ENCODE data around the gene NR1H2.

NR1H2 gene

DNA sequence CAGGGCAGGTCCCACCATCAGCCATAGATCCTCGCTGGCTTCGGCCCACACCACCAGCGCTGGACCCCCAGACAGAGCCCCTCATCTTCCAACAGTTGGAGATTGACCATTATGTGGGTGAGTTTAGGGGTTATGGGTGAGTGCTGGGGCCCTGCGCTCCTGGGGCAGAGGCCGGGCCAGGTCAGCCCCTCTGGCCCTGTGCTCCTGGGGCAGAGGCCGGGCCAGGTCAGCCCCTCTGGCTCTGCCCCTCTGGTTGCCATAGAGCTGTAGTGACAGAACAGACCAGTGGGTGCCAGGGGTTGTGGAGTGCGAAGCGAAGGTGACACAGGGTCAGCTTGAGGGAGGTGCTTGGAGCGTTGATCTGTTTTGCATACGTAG, 23.1 kb downstream of the NR1H2 start:
- POLR2A ChIA-PET = no interaction called here
- CTCF ChIA-PET = interaction anchor here (1.6 kb wide), 1 partner anchor 16 kb away, joined by 6 read pairs; no protein-coding TSS in a partner anchor
- TF ChIP-seq CTCF (IDR thresholded peaks at IDR 0.05; ENCODE audit: control extremely low read depth, extremely low read depth, low read depth, missing control alignments) = no peak
- no peak for DNase-seq (ENCODE audit: extremely low spot score)

- no peak for DNase-seq (ENCODE audit: extremely low spot score)
- POLR2A ChIA-PET = no interaction called here
- CTCF ChIA-PET = interaction anchor here (1.0 kb wide), 1 partner anchor 14 kb away, joined by 4 read pairs; no protein-coding TSS in a partner anchor
- no peak for TF ChIP-seq CTCF (IDR thresholded peaks at IDR 0.05; ENCODE audit: control extremely low read depth, extremely low read depth, low read depth, missing control alignments)
Observed at GRCh38 chr19:50401605-50402450, 25.6 kb downstream of the NR1H2 start.

DNA sequence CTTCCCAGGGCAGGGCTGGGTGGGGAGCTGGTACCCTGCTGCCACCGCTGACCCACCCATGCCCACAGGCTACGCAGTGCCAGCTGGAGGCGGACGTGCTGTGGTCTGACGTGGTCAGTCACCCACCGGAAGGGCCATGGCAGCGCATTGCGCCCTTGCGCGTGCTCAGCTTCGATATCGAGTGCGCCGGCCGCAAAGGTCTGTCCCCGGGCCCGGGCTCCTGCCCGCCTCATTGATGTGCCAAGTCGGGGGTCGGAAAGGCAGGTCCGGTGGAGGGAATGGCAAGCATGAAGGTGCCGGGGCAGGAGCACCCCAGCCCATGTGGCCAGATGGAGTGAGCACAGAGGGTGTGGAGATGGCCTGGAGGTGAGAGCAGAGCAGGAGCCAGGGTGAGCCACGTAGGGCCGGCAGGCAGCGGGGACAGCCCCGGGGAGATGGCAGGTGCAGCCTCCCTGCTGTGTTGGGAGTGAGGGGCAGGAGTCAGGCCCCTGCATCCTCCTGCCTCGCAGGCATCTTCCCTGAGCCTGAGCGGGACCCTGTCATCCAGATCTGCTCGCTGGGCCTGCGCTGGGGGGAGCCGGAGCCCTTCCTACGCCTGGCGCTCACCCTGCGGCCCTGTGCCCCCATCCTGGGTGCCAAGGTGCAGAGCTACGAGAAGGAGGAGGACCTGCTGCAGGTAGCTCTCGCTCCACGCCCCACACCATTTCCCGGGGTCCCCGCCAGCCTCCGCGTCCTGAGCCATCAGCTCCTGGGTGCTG, 26.5 kb downstream of the NR1H2 start:
- CTCF ChIA-PET = interaction anchor here (1.0 kb wide), 1 partner anchor 13 kb away, joined by 4 read pairs; no protein-coding TSS in a partner anchor
- no peak for TF ChIP-seq CTCF (IDR thresholded peaks at IDR 0.05; ENCODE audit: control extremely low read depth, extremely low read depth, low read depth, missing control alignments)
- DNase-seq (ENCODE audit: extremely low spot score) = no peak
- POLR2A ChIA-PET = no interaction called here

DNA sequence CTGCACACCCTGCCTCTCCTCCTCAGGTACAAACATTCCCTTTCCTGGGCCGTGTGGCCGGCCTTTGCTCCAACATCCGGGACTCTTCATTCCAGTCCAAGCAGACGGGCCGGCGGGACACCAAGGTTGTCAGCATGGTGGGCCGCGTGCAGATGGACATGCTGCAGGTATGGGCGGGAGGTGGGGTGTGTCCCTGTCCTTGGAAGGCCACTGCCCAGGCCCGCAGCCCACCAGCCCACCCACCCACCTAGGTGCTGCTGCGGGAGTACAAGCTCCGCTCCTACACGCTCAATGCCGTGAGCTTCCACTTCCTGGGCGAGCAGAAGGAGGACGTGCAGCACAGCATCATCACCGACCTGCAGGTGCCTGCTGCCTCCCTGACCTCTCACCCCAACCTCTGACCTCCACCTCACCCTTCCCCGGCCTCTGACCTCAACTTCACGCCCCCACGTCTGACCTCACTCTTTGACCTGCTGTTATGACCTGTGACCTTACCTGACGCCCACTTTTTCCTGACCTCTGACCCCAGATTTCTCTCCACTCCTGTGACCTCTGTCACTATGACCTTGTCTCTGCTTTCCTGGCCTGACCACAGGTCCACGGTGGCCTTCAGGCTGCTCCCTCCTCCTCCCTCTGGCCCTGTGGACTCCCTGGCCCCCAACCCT, 30.0 kb downstream of the NR1H2 start:
- ChIA-PET CTCF (interaction anchor here (1.8 kb wide), 1 partner anchor 9 kb away, joined by 5 read pairs; no protein-coding TSS in a partner anchor), POLR2A (no interaction called here)
- no peak for DNase-seq (ENCODE audit: extremely low spot score)
- TF ChIP-seq CTCF (IDR thresholded peaks at IDR 0.05; ENCODE audit: control extremely low read depth, extremely low read depth, low read depth, missing control alignments) = no peak

GRCh38 chr19:50406829-50407228, 30.6 kb downstream of the NR1H2 start:
- no peak for DNase-seq (ENCODE audit: extremely low spot score)
- ChIA-PET POLR2A (no interaction called here), CTCF (no interaction called here)
- TF ChIP-seq CTCF (IDR thresholded peaks at IDR 0.05; ENCODE audit: control extremely low read depth, extremely low read depth, low read depth, missing control alignments) = no peak

GRCh38 chr19:50409347-50409746, 33.1 kb downstream of the NR1H2 start:
- POLR2A ChIA-PET = no interaction called here
- CTCF ChIA-PET = interaction anchor here (1.0 kb wide), 2 partner anchors 51 to 52 kb away, joined by 3 read pairs; no protein-coding TSS in a partner anchor
- TF ChIP-seq CTCF (IDR thresholded peaks at IDR 0.05; ENCODE audit: control extremely low read depth, extremely low read depth, low read depth, missing control alignments) = no peak
- no peak for DNase-seq (ENCODE audit: extremely low spot score)
